Measurements from ENCODE around the gene TCF4.

DNA sequence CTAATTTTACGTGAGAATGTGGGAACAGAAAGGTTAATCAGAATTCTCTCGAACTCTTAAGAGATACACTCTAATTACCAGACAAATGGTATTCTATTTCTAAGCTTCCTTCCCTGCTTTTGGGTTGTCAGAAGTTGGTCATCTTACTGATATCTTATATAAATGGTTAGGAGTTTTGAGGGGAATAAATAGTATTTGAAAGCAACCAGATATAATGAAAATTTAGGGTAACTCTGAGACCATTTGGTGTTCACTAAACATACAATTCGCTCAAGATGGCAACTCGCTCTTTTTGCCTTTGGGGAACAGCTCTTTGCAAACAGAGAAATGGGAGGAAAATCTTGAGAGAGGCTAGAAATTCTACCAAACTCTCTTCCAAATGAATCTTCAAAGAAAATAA, 250.9 kb downstream of the TCF4 start:
- TF ChIP-seq CTCF (IDR thresholded peaks at IDR 0.05) = no peak
- TF ChIP-seq SMAD3 (CRISPR knock-in tag; IDR thresholded peaks at IDR 0.05; ENCODE audit: borderline replicate concordance) = no peak
- no peak for TF ChIP-seq JUN (CRISPR knock-in tag; IDR thresholded peaks at IDR 0.05)
- TF ChIP-seq CBFB (CRISPR knock-in tag; IDR thresholded peaks at IDR 0.05; ENCODE audit: low read depth) = no peak
- TF ChIP-seq, protein P1, sequence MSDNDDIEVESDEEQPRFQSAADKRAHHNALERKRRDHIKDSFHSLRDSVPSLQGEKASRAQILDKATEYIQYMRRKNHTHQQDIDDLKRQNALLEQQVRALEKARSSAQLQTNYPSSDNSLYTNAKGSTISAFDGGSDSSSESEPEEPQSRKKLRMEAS (CRISPR knock-in tag; IDR thresholded peaks at IDR 0.05) = no peak
- TF ChIP-seq SP1 (CRISPR knock-in tag; conservative IDR thresholded peaks at IDR 0.05) = no peak
- TF ChIP-seq ATF3 (CRISPR knock-in tag; conservative IDR thresholded peaks at IDR 0.05) = no peak
- TF ChIP-seq ARID4B (CRISPR knock-in tag; IDR thresholded peaks at IDR 0.05; ENCODE audit: borderline replicate concordance) = no peak
- TF ChIP-seq, protein P2, sequence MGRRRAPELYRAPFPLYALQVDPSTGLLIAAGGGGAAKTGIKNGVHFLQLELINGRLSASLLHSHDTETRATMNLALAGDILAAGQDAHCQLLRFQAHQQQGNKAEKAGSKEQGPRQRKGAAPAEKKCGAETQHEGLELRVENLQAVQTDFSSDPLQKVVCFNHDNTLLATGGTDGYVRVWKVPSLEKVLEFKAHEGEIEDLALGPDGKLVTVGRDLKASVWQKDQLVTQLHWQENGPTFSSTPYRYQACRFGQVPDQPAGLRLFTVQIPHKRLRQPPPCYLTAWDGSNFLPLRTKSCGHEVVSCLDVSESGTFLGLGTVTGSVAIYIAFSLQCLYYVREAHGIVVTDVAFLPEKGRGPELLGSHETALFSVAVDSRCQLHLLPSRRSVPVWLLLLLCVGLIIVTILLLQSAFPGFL (CRISPR knock-in tag; IDR thresholded peaks at IDR 0.05; ENCODE audit: borderline replicate concordance) = no peak
- TF ChIP-seq NR2C2 (CRISPR knock-in tag; IDR thresholded peaks at IDR 0.05) = no peak
- TF ChIP-seq, protein P3, sequence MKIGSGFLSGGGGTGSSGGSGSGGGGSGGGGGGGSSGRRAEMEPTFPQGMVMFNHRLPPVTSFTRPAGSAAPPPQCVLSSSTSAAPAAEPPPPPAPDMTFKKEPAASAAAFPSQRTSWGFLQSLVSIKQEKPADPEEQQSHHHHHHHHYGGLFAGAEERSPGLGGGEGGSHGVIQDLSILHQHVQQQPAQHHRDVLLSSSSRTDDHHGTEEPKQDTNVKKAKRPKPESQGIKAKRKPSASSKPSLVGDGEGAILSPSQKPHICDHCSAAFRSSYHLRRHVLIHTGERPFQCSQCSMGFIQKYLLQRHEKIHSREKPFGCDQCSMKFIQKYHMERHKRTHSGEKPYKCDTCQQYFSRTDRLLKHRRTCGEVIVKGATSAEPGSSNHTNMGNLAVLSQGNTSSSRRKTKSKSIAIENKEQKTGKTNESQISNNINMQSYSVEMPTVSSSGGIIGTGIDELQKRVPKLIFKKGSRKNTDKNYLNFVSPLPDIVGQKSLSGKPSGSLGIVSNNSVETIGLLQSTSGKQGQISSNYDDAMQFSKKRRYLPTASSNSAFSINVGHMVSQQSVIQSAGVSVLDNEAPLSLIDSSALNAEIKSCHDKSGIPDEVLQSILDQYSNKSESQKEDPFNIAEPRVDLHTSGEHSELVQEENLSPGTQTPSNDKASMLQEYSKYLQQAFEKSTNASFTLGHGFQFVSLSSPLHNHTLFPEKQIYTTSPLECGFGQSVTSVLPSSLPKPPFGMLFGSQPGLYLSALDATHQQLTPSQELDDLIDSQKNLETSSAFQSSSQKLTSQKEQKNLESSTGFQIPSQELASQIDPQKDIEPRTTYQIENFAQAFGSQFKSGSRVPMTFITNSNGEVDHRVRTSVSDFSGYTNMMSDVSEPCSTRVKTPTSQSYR (CRISPR knock-in tag; IDR thresholded peaks at IDR 0.05) = no peak

All from WTC11 (cell line).